Stimulated activated naive CD8-positive, alpha-beta T cell treated with anti-CD3 and anti-CD28 coated beads, Interleukin-15, Interleukin-2, amounts not matched to agents 100 ng/mL and 50 ng/mL, for 24 hours (primary cell): ENCODE measurements around the gene GPRIN3.
"Not testable (repeated sequence)": the region's sequence is repeated elsewhere in the genome, so short reads cannot be mapped to it uniquely, and the experiment has no call there.

ENCODE experiments used
- H3K27ac Mint-ChIP-seq: one replicate; pipeline ENCODE4 v1.8.0; 2021; ENCODE audit warnings: mild to moderate bottlenecking, mixed read lengths
- H3K27me3 Mint-ChIP-seq: one replicate; pipeline ENCODE4 v1.8.0; 2021; ENCODE audit warnings: mixed read lengths
- H3K36me3 Mint-ChIP-seq: one replicate; pipeline ENCODE4 v1.8.0; 2021; ENCODE audit warnings: low read depth, mixed read lengths
- H3K4me1 Mint-ChIP-seq: one replicate; pipeline ENCODE4 v1.8.0; 2021; ENCODE audit warnings: low read depth, mixed read lengths
- H3K4me3 Mint-ChIP-seq: one replicate; pipeline ENCODE4 v1.8.0; 2021; ENCODE audit warnings: mild to moderate bottlenecking, mixed read lengths
- H3K9me3 Mint-ChIP-seq: one replicate; pipeline ENCODE4 v1.8.0; 2021; ENCODE audit warnings: mixed read lengths

GPRIN3 gene

DNA sequence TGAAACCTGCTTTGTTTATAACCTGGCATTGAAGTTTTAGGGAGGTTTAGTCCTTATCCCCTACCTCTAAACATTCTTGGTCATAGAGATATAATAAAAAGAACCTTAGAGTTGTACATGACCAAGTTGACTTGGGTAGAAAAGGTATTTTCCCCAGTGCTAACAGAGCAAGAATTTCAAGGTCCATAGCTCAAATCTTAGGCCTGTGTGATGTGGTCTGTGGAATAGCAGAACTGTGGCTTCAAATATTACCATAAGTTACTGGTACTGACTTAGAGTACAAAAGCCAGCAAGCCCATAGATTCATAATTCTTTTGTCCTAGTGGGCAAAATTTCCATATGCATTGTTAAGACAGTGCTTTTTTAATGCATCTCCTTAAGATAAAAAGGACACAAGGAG, 91.2 kb downstream of the GPRIN3 start:
- H3K36me3 Mint-ChIP-seq = no peaks in the 10 kb centered on the region
- no peak overlapping the region for H3K4me3 Mint-ChIP-seq
- H3K4me1 Mint-ChIP-seq = no peaks in the 10 kb centered on the region
- no peaks in the 10 kb centered on the region for H3K9me3 Mint-ChIP-seq
- no peak overlapping the region for H3K27ac Mint-ChIP-seq
- H3K27me3 Mint-ChIP-seq = no peaks in the 10 kb centered on the region

DNA sequence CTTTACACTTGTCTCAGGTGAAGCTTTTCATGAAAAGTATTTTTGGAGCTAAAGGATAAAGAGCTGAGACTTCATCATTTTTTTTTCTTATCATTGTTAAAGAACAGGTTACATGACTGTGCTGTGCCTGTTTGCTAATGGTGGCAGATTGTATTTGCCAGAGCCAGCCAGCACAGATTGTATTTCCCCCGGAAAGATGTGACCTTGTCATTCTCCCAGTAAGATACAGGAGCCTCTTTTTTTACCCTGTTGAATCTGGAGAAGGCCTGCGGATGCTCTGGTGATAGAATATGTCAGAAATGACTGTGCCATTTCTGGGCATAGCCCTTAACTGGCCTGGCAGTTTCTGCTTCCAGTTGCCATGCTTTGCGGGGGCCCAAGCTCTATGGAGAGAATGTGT, 91.9 kb downstream of the GPRIN3 start:
- H3K27ac Mint-ChIP-seq = no peak overlapping the region
- H3K9me3 Mint-ChIP-seq = no peaks in the 10 kb centered on the region
- no peaks in the 10 kb centered on the region for H3K27me3 Mint-ChIP-seq
- no peaks in the 10 kb centered on the region for H3K4me1 Mint-ChIP-seq
- no peak overlapping the region for H3K4me3 Mint-ChIP-seq
- no peaks in the 10 kb centered on the region for H3K36me3 Mint-ChIP-seq

DNA sequence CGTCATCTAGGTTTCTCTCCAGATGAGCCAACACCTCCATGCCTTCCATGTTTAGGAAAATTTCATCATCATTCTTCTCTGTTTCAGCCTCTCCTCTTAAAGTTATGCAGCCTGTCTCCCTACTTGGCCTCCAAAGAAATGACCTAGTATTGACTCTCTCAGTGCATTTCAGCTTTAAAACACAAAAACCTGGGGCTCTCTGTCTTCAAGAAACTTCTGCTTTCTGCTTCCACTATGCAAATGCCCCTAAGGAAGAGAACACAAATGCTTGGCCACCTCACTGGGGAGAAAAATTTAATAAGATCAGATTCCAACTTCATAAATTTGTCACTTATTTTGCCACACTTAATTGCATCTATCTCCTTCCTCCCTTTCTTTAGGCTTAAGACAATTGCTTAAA, 93.3 kb downstream of the GPRIN3 start:
- H3K27ac Mint-ChIP-seq = no peak overlapping the region
- no peaks in the 10 kb centered on the region for H3K36me3 Mint-ChIP-seq
- H3K4me1 Mint-ChIP-seq = no peaks in the 10 kb centered on the region
- no peak overlapping the region for H3K4me3 Mint-ChIP-seq
- H3K9me3 Mint-ChIP-seq = no peaks in the 10 kb centered on the region
- H3K27me3 Mint-ChIP-seq = no peaks in the 10 kb centered on the region

DNA sequence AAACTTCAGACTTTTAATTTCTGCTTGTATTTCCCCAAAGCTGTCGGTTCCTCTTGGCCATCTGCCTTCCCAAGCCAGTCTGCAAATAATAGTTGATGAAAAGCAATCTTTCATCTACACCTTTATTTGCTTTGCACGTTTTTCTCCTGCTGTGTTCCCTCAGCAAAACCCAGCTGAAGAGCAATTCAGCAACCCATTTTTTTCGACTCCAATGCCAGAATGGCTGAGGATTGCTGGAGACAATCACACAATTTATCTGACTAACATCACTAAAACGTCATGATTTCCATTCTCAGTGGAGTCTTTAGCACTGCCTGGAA, 94.3 kb downstream of the GPRIN3 start:
- Mint-ChIP-seq H3K36me3 (no peaks in the 10 kb centered on the region), H3K27me3 (no peaks in the 10 kb centered on the region), H3K27ac (no peak overlapping the region), H3K9me3 (peaks cover 1% of the 10 kb centered on the region), H3K4me3 (no peak overlapping the region), H3K4me1 (no peaks in the 10 kb centered on the region)

DNA sequence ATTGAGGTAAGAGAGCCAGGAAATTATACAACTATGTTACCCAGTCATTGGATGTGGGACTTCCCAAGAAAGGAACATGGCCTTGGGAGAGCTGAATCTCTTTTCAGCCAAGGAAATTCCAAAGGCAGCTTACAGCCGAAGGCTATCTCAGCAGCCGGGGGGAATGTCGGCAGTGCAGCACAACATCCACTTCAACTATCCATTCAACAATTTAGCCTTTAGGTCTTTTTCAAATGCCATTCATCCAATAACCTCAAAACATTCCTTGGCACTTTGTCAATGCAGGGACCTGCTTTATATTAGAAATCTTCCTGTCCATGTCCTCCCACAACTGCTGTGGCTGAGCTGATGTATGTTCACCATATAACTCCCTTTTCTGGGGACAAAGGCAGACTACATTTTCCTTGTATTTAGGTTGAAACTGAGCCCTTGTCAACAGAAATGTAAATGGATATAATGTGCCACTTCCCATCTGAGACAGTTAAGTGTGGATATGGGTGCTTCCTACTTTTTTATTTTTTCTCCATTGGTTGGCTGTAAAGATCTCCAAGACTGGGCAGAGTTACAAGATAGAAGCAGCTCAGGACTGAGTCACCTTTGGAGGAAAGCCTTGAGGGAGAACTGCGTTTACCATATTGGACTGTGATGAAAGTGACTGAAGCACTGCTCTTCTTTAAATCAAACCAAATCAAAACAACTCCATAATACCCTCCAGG, 94.8 kb downstream of the GPRIN3 start:
- Mint-ChIP-seq H3K4me3 (no peak overlapping the region), H3K4me1 (no peaks in the 10 kb centered on the region), H3K9me3 (peaks cover 7% of the 10 kb centered on the region), H3K27me3 (peaks cover 3% of the 10 kb centered on the region), H3K36me3 (no peaks in the 10 kb centered on the region), H3K27ac (no peak overlapping the region)

DNA sequence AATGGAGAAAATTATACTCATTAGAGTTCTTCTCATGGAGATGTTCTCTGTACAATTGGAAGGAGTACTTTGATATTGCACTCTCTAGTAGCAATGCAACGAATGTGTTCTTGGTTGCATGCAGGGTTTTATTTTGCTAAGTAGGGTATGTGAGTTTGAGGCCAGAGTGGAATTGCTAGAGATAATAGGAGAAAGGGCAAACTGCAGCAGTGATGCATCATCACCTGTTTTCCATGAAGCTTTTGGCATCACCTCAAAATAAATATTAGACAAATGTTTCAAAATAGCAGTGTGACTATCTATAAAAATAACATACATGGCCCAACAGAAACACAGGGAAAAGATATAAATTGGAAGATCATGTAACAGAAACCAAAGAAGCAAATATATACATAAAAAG, 103.0 kb downstream of the GPRIN3 start:
- Mint-ChIP-seq H3K9me3 (peaks cover 9% of the 10 kb centered on the region), H3K4me1 (no peaks in the 10 kb centered on the region), H3K27ac (no peak overlapping the region), H3K36me3 (no peaks in the 10 kb centered on the region), H3K27me3 (peaks cover 8% of the 10 kb centered on the region), H3K4me3 (no peak overlapping the region)

DNA sequence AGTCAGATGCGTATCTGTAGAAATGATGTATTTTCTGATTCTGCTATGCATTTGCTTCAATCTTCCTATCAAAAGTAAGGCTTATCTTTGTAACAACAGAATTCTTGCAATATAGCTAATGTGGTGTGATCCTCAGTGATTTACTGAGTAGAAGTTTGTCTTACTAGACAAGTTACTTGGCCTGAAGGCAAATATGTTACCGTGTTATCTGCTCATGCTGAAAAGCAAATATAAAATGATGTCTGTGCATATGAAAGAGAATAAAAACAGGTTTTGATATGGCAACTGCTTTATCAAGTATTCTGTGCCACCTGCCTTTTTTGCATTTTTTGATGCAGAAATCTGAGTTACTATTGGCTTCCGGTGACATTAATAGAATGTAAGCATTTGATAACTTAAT, 103.7 kb downstream of the GPRIN3 start:
- H3K27me3 Mint-ChIP-seq = peaks cover 8% of the 10 kb centered on the region
- H3K36me3 Mint-ChIP-seq = no peaks in the 10 kb centered on the region
- H3K4me1 Mint-ChIP-seq = no peaks in the 10 kb centered on the region
- H3K27ac Mint-ChIP-seq = no peak overlapping the region
- no peak overlapping the region for H3K4me3 Mint-ChIP-seq
- H3K9me3 Mint-ChIP-seq = peaks cover 9% of the 10 kb centered on the region

DNA sequence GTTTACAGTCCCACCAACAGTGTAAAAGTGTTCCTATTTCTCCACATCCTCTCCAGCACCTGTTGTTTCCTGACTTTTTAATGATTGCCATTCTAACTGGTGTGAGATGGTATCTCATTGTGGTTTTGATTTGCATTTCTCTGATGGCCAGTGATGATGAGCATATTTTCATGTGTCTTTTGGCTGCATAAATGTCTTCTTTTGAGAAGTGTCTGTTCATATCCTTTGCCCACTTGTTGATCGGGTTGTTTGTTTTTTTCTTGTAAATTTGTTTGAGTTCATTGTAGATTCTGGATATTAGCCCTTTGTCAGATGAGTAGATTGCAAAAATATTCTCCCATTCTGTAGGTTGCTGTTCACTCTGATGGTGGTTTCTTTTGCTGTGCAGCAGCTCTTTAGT, 108.2 kb downstream of the GPRIN3 start:
- not testable (repeated sequence) for H3K4me3 Mint-ChIP-seq, H3K36me3 Mint-ChIP-seq, H3K27me3 Mint-ChIP-seq, H3K27ac Mint-ChIP-seq, H3K9me3 Mint-ChIP-seq, H3K4me1 Mint-ChIP-seq

DNA sequence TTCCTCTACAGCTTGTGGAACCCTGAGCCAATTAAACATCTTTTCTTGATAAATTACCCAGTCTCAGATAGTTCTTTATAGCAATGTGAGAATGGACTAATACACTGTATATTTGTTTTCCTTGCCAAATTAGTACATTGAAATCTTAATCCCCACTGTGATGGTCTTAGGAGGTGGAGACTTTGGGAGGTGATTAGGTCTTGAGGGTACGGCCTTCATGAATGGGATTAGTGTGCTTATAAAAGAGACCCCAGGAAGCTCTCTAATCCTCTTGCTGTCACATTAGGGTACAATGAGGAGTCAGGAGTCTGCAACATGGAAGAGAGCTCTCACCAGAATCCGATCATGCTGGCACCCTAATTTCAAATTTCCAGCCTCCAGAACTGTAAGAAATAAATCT, 109.7 kb downstream of the GPRIN3 start:
- H3K27me3 Mint-ChIP-seq = peaks cover 3% of the 10 kb centered on the region
- H3K4me3 Mint-ChIP-seq = no peak overlapping the region
- H3K27ac Mint-ChIP-seq = no peak overlapping the region

DNA sequence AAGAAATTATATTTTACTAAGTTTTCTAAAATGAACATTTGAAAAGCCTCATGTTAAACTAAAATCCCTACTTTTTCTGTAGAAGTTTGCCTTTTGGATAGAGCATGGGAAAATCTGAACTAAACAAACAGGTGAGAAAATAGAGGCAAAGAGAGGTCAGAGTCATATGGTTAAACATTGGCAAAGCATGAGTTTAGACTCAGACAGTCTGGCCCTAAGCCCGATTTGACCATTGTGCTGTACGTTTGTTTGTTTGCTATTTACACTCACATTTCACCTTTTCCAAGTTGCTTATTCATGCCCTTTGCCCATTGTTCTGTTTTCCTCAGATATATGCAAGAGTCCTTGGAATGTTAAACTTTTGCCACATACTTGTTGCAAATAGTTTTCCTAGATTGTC, 110.9 kb downstream of the GPRIN3 start:
- Mint-ChIP-seq H3K27me3 (peaks cover 3% of the 10 kb centered on the region), H3K27ac (no peak overlapping the region), H3K9me3 (no peaks in the 10 kb centered on the region), H3K4me1 (no peaks in the 10 kb centered on the region), H3K4me3 (no peak overlapping the region), H3K36me3 (no peaks in the 10 kb centered on the region)

More for the DNA sequence above, 109.7 kb downstream of the GPRIN3 start:
- no peaks in the 10 kb centered on the region for H3K36me3 Mint-ChIP-seq
- no peaks in the 10 kb centered on the region for H3K4me1 Mint-ChIP-seq
- H3K9me3 Mint-ChIP-seq = no peaks in the 10 kb centered on the region

DNA sequence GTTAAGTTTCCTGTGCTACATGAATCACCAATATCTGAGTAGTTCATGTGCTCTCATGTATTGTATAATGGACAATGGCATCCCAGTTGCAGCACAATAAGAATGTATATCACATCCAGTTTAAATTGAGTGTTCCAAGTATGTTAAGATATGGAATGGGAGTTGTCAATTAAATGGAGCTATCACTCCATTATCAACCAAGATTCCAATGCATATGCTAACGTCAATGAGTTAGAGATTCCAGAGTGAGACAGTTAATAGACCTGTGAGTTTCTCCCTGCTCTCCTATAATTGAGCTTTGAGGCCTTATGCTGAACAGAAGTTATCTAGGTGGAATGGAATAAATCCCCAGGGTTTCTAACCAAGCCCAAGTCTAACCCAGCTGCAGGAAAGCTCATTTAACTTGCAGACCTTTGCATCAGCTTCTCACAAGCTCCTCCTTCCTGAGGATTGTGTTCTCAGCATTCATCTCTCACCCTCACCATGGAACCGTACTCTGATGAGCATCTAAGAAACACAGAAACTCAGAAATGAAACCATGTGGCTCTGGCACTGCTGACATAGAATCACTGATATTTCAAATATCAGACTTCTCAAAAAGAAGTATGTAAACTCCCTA, 111.4 kb downstream of the GPRIN3 start:
- H3K27ac Mint-ChIP-seq = no peak overlapping the region
- peaks cover 3% of the 10 kb centered on the region for H3K27me3 Mint-ChIP-seq
- no peaks in the 10 kb centered on the region for H3K36me3 Mint-ChIP-seq

DNA sequence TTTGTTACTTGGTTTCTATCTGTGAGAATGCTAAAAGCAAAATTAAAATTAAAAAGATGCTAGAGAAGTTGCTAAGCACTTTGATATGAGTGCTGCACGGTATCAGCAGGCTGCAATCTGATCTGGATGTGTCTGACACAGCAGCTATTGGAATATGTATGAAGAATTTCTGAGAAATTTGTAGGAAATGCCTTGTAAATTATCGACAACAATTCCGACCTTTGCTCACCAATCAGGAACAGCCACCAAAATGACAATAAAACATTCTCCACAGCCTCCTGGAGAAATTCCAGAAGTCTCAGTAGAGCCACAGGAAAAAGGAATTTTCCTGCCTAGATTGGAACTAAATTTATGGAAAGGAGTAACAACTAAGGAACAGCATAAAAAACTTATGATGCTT, 113.8 kb downstream of the GPRIN3 start:
- Mint-ChIP-seq H3K4me3 (no peak overlapping the region), H3K4me1 (no peaks in the 10 kb centered on the region), H3K27ac (no peak overlapping the region)

More for the DNA sequence above, 111.4 kb downstream of the GPRIN3 start:
- H3K9me3 Mint-ChIP-seq = no peaks in the 10 kb centered on the region
- no peak overlapping the region for H3K4me3 Mint-ChIP-seq
- H3K4me1 Mint-ChIP-seq = no peaks in the 10 kb centered on the region

More for the DNA sequence above, 113.8 kb downstream of the GPRIN3 start:
- Mint-ChIP-seq H3K9me3 (no peaks in the 10 kb centered on the region), H3K27me3 (peaks cover 16% of the 10 kb centered on the region), H3K36me3 (no peaks in the 10 kb centered on the region)
